Parathyroid adenoma (tissue), 2 donors: ENCODE results near the gene ATP6V1G1.
"Not testable (repeated sequence)": the region's sequence is repeated elsewhere in the genome, so short reads cannot be mapped to it uniquely, and the experiment has no call there.

Experiments
- H2AFZ ChIP-seq: fragments of 300-600 bp; sonication (generic); one replicate; pipeline ENCODE4 v1.7.0; 2017; ENCODE audit warnings: antibody characterized with exemption, mild to moderate bottlenecking
- H3K27ac ChIP-seq: fragments of 300-600 bp; sonication (generic); one replicate; pipeline ENCODE4 v1.7.0; 2017
- H3K27me3 ChIP-seq: fragments of 300-600 bp; sonication (generic); one replicate; pipeline ENCODE4 v1.7.0; 2017; ENCODE audit warnings: low read length; ENCODE audit not compliant: control insufficient read depth, insufficient read depth
- H3K36me3 ChIP-seq: fragments of 300-600 bp; sonication (generic); one replicate; pipeline ENCODE4 v1.7.0; 2017; ENCODE audit warnings: low read length; ENCODE audit not compliant: control insufficient read depth, insufficient read depth
- H3K4me1 ChIP-seq: fragments of 300-600 bp; sonication (generic); one replicate; pipeline ENCODE4 v1.7.0; 2017; ENCODE audit warnings: control low read depth
- H3K4me2 ChIP-seq: fragments of 300-600 bp; sonication (generic); one replicate; pipeline ENCODE4 v1.7.0; 2017; ENCODE audit warnings: low read length
- H3K4me3 ChIP-seq: fragments of 300-600 bp; sonication (generic); one replicate; pipeline ENCODE4 v1.7.0; 2017; ENCODE audit warnings: low read depth, low read length
- H3K79me2 ChIP-seq: fragments of 300-600 bp; sonication (generic); one replicate; pipeline ENCODE4 v1.7.0; 2017; ENCODE audit warnings: control low read depth
- H3K9ac ChIP-seq: fragments of 300-600 bp; sonication (generic); one replicate; pipeline ENCODE4 v1.7.0; 2017; ENCODE audit warnings: mild to moderate bottlenecking
- H3K9me3 ChIP-seq: fragments of 300-600 bp; sonication (generic); one replicate; pipeline ENCODE4 v1.7.0; 2017; ENCODE audit warnings: low read length; ENCODE audit not compliant: control insufficient read depth
- CTCF ChIP-seq: fragments of 300-600 bp; sonication (generic); IDR thresholded peaks from one replicate; pipeline ENCODE4 v1.7.0; 2017; ENCODE audit warnings: antibody characterized with exemption, mild to moderate bottlenecking
- donor health status: primary hyperparathyroidism.

Gene ATP6V1G1

GRCh38 chr9:114591849-114592248 is 4.3 kb downstream of the ATP6V1G1 start:
- Histone ChIP-seq H3K27ac (no peak overlapping the region), H3K4me1 (peaks cover 3% of the 10 kb centered on the region), H3K4me3 (no peak overlapping the region), H3K36me3 (no peaks in the 10 kb centered on the region), H3K4me2 (peak overlapping the region; percentile 10), H3K79me2 (peaks cover 36% of the 10 kb centered on the region), H3K9ac (no peak overlapping the region), H3K9me3 (no peaks in the 10 kb centered on the region), H2AFZ (no peak overlapping the region), H3K27me3 (no peaks in the 10 kb centered on the region)
- no peak for TF ChIP-seq CTCF

- Histone ChIP-seq H3K4me1 (peaks cover 3% of the 10 kb centered on the region), H3K27me3 (no peaks in the 10 kb centered on the region), H3K9me3 (no peaks in the 10 kb centered on the region), H3K4me2 (no peak overlapping the region), H3K4me3 (no peak overlapping the region), H3K36me3 (no peaks in the 10 kb centered on the region), H3K27ac (no peak overlapping the region), H3K9ac (no peak overlapping the region), H3K79me2 (peaks cover 36% of the 10 kb centered on the region), H2AFZ (no peak overlapping the region)
- no peak for TF ChIP-seq CTCF
Measured at GRCh38 chr9:114592356-114592755, 4.8 kb downstream of the ATP6V1G1 start.

DNA sequence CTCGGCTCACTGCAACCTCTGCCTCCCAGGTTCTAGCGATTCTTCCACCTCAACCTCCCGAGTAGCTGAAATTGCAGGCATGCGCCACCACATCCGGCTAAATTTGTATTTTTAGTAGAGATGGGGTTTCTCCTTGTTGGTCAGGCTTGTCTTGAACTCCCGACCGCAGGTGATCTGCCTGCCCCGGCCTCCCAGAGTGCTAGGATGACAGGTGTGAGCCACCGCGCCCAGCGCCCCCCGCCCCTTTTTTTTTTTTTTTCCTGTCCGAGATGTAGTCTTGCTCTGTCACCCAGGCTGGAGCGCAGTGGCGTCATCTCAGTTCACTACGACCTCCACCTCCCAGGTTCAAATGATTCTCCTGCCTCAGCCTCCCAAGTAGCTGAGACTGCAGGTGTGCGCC is 6.6 kb downstream of the ATP6V1G1 start:
- H2AFZ ChIP-seq = no peak overlapping the region
- no peak overlapping the region for H3K4me3 ChIP-seq
- H3K79me2 ChIP-seq = peaks cover 22% of the 10 kb centered on the region
- H3K4me1 ChIP-seq = peaks cover 3% of the 10 kb centered on the region
- no peak overlapping the region for H3K9ac ChIP-seq
- H3K27me3 ChIP-seq = no peaks in the 10 kb centered on the region
- H3K36me3 ChIP-seq = no peaks in the 10 kb centered on the region
- H3K9me3 ChIP-seq = no peaks in the 10 kb centered on the region
- no peak for TF ChIP-seq CTCF
- no peak overlapping the region for H3K4me2 ChIP-seq
- H3K27ac ChIP-seq = no peak overlapping the region

GRCh38 chr9:114600502-114601248 is 13.1 kb downstream of the ATP6V1G1 start:
- not testable (repeated sequence) for H3K4me2 ChIP-seq, H3K9me3 ChIP-seq, H3K79me2 ChIP-seq, H3K36me3 ChIP-seq, H3K27ac ChIP-seq, H3K4me1 ChIP-seq, H3K27me3 ChIP-seq, H3K9ac ChIP-seq, H2AFZ ChIP-seq, H3K4me3 ChIP-seq

DNA sequence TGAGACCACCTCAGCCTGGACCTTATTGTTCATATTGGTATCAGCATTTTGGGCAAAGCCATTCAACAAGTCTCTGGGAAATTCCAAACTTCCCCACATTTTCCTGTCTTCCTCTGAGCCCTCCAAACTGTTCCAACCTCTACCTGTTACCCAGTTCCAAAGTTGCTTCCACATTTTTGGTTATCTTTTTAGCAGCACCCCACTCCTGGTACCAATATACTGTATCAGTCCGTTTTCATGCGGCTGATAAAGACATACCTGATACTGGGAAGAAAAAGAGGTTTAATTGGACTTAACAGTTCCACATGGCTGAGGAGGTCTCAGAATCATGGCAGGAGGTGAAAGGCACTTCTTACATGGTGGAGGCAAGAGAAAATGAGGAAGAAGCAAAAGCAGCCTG is 14.2 kb downstream of the ATP6V1G1 start:
- H3K9ac ChIP-seq, H3K36me3 ChIP-seq, H3K27me3 ChIP-seq, H3K4me2 ChIP-seq, H3K4me3 ChIP-seq, H3K9me3 ChIP-seq, H3K27ac ChIP-seq, H3K79me2 ChIP-seq, H3K4me1 ChIP-seq, H2AFZ ChIP-seq: not testable (repeated sequence)

GRCh38 chr9:114602620-114603019 is 15.1 kb downstream of the ATP6V1G1 start:
- H3K27me3 ChIP-seq = no peaks in the 10 kb centered on the region
- no peaks in the 10 kb centered on the region for H3K79me2 ChIP-seq
- TF ChIP-seq CTCF = no peak
- H3K4me3 ChIP-seq = no peak overlapping the region
- H2AFZ ChIP-seq = no peak overlapping the region
- H3K4me2 ChIP-seq = peak overlapping the region; percentile 10
- H3K9me3 ChIP-seq = no peaks in the 10 kb centered on the region
- H3K4me1 ChIP-seq = peaks cover 10% of the 10 kb centered on the region
- H3K27ac ChIP-seq = peak overlapping the region; percentile 80
- no peak overlapping the region for H3K9ac ChIP-seq
- no peaks in the 10 kb centered on the region for H3K36me3 ChIP-seq
